AG09309 (cell line): Measurements from ENCODE around the gene ONECUT1.

ENCODE experiments used
- DNase-seq: peaks from one replicate; pipeline ENCODE4 v3.0.0-alpha.2; 2010; ENCODE audit warnings: low read depth
- H3K4me3 ChIP-seq: 2 replicates; pipeline ENCODE4 v1.5.1; 2011; ENCODE audit warnings: mild to moderate bottlenecking, low read depth, low read length, moderate library complexity; ENCODE audit not compliant: control insufficient read depth
- TF ChIP-seq, protein P1 (sequence below): IDR thresholded peaks from 2 replicates; pipeline ENCODE4 v1.5.1; 2011; ENCODE audit warnings: mild to moderate bottlenecking, low read depth, low read length, inconsistent platforms; ENCODE audit not compliant: insufficient read depth, control insufficient read depth; ENCODE audit errors: missing control alignments

ONECUT1 gene

GRCh38 chr15:52789008-52789600 lies 1.0 kb downstream of the ONECUT1 start:
- DNase-seq, result no peak
- TF ChIP-seq, protein P1, sequence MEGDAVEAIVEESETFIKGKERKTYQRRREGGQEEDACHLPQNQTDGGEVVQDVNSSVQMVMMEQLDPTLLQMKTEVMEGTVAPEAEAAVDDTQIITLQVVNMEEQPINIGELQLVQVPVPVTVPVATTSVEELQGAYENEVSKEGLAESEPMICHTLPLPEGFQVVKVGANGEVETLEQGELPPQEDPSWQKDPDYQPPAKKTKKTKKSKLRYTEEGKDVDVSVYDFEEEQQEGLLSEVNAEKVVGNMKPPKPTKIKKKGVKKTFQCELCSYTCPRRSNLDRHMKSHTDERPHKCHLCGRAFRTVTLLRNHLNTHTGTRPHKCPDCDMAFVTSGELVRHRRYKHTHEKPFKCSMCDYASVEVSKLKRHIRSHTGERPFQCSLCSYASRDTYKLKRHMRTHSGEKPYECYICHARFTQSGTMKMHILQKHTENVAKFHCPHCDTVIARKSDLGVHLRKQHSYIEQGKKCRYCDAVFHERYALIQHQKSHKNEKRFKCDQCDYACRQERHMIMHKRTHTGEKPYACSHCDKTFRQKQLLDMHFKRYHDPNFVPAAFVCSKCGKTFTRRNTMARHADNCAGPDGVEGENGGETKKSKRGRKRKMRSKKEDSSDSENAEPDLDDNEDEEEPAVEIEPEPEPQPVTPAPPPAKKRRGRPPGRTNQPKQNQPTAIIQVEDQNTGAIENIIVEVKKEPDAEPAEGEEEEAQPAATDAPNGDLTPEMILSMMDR, result no peak
- H3K4me3 ChIP-seq, result no peak overlapping the region

DNA sequence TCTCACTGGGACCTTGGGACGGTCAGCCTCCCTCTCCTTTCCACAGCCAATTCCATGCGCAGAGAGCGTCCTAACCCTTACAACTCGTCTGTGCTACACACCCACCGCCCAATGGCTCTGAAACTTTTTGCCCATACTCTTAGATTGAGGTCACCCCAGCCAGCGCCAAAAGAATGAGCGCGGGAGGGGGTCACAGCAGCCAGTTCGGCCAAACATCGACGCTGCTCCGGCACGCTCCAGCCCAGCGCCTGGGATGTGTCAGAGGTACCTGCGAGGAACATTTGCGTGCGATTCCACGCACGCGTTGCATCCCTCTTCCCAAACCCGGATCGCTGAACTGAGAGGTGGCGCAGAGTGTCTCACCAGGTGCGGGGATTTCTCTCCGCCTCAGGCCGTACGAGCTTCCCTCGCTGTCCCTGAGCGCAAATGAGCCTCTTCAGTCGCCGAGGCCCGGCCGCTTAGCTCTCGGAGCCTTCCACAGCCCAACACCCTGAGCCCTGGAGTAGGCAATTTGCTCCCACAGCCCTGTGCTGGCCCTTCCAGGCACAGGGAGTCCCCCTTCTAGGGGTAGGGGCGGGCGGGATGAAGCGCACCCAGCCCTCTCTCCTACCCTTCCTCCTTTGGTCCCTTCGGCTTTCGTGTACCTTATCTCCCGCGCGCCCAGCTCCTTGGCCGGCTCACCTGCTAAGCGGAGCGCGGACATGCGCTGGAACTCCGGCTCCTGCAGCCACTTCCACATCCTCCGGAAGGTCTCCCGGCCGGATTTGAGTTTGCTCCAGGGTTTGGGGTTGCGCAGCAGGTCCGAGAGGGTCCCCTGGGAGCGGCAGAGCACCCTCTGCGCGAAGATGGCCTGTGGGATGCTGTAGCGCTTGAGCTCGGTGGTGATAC lies 1.8 kb downstream of the ONECUT1 start:
- no peak overlapping the region for H3K4me3 ChIP-seq
- TF ChIP-seq, protein P1, result no peak
- DNase-seq, result no peak

DNA sequence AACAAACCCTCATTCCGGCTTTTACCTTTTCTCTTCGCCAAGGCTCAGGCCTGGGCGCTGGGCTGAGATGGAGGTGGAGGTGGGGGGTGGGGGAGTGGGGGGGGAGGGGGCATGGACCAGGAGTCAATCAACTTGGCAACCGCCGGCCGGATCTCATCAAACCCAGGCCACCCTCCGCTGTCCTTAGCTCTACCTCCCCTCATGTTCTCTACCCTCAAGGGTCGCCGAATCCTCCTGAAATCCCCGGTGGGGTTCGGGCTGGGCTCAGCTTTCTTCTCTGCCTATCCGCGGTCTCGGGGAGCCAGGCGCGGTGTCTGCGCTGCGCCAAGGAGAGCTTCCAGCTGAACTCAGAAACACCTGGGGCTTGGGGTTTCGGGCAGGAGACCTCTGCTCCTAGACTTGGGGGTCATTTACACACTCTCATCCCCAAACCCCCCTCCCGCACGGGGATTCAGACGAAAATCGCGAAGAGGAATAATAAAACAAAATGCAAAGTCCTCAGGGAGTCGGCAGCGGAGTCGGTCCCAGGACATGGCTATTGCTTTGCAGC lies 2.5 kb downstream of the ONECUT1 start:
- H3K4me3 ChIP-seq, result no peak overlapping the region
- no peak for DNase-seq
- TF ChIP-seq, protein P1, result no peak

- no peak for DNase-seq
- TF ChIP-seq, protein P1, result no peak
- no peak overlapping the region for H3K4me3 ChIP-seq
These were observed 3.0 kb downstream of the ONECUT1 start for GRCh38 chr15:52787123-52787503.

GRCh38 chr15:52786436-52787122 lies 3.6 kb downstream of the ONECUT1 start:
- TF ChIP-seq, protein P1, result no peak
- no peak for DNase-seq
- H3K4me3 ChIP-seq, result no peak overlapping the region

DNA sequence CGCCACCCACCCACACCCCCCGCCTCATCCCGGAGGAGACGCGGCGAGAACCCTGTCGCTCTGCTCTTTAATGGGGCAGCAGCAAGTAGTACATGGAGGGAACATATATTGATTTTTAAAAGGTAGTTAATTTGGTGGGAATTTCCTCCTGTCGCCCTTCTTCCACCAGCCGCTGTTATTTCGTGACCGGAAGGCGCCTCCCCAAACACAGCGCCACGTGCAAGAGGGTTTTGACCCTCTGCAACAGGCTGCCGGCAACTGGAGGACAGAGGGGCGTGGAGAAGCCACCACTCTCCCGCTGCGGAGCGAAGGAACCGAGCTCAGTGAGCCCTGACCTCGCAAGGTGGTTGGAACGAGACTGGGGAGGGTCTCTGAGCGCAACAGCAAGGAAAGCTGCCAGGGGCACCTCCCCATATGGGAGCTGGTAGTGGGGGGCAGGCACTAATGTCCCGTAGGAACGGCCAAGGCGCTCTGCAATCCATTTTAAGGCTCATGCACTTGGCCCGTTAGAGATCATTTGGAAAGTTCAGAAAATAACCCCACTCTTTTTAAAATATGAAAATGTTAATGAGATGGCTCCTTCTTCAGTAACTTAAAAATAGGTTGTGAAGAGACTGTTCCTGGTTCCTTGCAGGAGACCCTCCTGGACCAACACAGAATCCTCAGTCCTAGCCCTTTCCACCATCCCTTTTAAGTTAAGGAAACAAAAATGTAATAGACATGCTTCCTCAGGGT lies 4.3 kb downstream of the ONECUT1 start:
- TF ChIP-seq, protein P1, result no peak
- DNase-seq, result no peak
- no peak overlapping the region for H3K4me3 ChIP-seq
